ENCODE data around the gene MUC5AC.

The MUC5AC gene

DNA sequence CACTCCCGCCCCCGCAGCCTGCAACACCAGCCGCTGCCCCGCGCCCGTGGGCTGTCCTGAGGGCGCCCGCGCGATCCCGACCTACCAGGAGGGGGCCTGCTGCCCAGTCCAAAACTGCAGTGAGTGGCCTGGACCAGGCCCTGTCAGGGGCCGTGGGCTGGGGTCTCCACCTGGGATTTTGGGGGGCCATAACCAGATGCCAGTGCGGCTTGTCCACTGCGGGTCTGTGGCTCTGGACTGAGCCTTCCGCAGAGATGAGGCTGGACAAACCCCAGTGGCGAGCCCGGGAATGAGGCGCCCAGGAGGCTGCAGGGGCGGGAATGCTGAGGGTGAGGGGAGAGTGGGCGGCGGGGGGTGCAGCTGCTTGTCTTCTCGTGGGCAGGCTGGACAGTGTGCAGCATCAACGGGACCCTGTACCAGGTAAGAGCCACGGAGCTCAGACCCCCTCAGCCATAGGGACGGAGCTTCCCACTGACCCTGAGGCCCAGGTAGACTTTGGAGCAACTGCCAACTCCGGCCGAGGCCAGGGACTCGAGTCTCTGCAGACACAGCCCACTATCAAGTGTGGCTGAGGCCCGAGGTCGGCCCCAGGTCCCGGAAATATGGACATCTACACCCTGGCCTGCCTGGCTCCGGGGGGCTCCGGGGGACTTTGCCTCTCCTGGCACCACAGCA is 40.3 kb downstream of the MUC5AC start:
- DNase-seq = no peak

DNA sequence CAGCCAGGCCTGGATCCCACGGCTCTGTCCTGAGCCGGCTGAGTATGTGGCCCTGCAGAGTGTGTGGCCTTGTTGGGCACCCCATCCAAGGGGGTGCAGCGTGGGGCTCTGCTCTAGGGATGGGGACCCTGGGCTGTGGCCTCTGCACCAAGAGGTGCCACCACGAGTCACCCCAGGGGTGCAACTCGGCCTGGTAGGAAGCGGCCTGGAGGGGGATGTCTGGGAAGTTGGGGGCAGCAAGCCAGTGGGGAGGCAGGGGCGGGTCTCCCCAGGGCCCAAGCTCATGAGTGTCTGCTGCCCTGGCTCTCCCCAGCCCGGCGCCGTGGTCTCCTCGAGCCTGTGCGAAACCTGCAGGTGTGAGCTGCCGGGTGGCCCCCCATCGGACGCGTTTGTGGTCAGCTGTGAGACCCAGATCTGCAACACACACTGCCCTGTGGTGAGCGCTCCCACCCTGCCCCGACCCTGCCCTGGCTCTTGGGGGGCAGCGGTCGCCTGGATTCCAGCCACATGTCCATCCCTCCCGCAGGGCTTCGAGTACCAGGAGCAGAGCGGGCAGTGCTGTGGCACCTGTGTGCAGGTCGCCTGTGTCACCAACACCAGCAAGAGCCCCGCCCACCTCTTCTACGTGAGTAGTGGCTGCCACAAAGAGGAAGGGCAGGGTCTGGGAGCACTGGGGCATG is 40.9 kb downstream of the MUC5AC start:
- DNase-seq = no peak

DNA sequence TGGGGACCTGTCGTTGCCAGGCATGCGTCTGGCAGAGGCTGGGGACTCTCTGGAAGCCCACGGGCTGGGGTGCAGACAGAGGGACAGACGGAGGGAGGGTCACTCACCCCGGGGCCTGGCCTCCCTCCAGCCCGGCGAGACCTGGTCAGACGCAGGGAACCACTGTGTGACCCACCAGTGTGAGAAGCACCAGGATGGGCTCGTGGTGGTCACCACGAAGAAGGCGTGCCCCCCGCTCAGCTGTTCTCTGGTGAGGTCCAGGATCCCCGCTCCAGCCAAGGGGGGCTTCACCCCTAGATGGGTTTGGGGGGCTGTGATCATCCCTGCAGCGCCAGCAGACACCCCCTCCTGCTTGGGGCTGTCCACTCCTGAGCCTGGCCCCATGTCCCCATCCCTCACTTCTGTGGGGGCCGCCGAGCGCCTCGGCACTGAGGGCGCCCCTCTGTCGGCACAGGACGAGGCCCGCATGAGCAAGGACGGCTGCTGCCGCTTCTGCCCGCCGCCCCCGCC is 41.5 kb downstream of the MUC5AC start:
- no peak for DNase-seq

- no peak for DNase-seq
Measured at GRCh38 chr11:1199751-1200610, 42.2 kb downstream of the MUC5AC start.

DNA sequence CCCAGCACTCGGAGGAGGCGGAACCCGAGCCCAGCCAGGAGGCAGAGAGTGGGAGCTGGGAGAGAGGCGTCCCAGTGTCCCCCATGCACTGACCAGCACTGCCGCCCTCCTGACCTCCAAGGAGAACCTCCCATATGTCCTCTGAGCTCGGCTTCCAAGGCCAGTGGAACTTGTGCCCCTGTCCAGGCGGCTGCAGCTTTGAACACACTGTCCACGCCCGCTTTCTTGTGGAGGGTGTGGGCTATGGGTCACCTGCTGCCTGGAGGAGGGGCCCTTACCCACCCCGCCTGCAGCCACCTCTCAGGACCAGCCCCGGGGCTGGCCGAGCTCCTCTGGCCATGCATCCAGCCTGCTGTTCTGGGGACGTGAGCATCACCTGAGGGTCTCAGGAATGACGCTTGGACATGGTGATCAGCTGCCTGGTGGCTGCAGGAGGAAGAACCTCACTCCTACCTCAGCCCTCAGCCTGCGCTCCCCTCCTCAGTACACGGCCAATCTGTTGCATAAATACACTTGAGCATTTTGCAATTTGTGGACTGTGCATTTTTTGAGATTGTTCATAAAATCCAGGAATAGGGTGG is 42.9 kb downstream of the MUC5AC start:
- DNase-seq = no peak

- no peak for DNase-seq
Measured at GRCh38 chr11:1201395-1202153, 43.8 kb downstream of the MUC5AC start.

GRCh38 chr11:1202154-1202775 is 44.5 kb downstream of the MUC5AC start:
- peak; percentile 40 for DNase-seq

DNA sequence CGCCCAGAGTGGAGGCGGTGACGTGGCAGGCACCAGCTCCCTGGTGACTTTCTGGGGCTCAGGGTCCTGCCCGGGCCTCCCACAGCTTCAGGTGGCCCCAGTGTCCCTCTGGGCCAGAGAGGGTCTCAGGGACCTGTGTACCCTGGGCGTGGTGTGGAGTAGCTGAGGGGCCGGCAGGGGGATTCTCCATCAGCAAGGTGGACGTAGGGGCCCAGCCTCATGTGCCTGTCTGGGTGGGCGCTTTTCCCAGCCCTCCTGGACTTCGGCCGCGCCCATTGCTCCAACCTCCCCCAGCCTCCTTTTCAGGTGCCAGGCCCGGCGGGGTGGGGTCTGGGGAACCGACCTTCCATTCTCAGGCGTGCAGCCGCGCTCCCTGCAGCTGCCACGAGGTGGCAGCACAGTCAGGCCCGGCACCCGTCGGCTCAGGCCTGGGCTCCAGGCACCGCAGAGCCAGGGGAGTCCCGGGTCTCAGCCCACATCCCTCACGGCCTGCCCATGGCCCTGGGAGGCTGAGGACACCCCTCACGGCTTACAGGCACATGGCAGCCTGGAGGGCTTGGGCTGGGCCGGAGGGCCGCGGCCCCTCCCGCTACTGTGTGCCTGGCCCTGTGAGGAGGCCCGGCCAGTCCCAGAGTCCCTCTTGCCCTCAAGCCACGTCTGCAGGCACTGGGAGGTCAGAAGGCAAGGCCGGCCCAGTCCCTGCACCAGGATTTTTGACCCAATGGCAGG is 45.2 kb downstream of the MUC5AC start:
- peak; percentile 67 for DNase-seq

DNA sequence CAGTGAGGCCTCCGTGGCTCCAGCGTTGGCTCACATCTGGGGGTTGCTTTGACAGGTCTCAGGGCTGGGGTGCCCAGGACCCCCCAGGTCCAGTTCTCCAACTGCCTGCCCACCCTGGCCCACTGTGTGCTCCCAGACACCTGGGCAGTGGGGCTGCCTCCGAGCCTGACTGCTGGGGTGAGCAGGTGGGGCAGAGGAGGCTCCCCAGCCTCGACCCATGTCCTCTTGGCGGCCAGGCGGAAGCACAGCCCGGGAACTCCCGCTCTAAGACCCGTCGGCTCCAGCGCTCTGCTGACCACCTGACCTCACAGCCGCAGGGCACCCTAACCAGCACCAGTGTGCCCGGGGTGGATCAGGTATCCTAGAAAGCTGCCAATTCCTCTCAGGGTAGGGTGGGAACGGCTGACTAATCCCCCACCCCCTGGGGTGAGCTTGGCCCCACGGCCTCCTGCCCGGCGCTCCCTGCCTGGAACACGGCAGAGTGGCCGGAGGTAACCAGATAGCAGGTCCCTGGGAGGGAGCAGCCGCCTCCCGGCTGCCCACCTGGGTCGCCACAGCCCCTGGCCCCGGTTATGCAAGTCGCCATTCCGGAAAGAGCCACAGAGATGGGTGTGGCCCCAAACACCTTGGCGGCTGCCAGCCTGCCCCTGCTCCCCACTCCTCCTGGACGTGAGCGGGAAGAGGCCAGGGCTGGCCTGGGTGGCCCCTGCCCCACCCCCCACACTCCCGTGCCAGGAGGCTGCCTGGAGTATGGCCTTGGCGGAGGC is 45.9 kb downstream of the MUC5AC start:
- DNase-seq = no peak

DNA sequence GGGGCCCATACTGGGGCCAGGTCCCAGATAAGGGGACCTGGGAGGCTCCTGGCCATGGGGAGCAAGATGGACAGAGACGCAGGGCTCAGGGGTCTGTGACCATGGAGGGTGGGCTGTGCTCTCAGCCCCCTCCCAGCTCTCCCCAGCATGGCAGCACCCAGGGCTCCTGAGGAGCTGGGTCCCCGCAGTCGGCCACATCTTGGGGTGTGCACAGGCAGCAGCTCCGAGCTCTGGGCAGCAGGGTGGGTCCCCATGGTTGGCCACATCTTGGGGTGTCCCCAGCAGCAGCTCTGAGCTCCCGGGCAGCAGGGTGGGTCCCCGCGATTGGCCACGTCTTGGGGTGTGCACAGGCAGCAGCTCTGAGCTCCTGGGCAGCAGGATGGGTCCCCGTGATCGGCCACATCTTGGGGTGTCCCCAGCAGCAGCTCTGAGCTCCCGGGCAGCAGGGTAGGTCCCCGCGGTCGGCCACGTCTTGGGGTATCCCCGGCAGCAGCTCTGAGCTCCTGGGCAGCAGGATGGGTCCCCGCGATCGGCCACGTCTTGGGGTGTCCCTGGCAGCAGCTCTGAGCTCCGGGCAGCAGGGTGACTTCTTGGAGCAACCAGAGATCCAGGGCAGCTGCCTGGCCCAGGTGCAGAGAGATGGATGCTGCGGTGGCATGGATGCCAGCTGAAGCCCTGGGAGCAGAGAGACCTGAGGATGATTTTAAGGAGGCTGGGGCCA is 46.8 kb downstream of the MUC5AC start:
- no peak for DNase-seq

DNA sequence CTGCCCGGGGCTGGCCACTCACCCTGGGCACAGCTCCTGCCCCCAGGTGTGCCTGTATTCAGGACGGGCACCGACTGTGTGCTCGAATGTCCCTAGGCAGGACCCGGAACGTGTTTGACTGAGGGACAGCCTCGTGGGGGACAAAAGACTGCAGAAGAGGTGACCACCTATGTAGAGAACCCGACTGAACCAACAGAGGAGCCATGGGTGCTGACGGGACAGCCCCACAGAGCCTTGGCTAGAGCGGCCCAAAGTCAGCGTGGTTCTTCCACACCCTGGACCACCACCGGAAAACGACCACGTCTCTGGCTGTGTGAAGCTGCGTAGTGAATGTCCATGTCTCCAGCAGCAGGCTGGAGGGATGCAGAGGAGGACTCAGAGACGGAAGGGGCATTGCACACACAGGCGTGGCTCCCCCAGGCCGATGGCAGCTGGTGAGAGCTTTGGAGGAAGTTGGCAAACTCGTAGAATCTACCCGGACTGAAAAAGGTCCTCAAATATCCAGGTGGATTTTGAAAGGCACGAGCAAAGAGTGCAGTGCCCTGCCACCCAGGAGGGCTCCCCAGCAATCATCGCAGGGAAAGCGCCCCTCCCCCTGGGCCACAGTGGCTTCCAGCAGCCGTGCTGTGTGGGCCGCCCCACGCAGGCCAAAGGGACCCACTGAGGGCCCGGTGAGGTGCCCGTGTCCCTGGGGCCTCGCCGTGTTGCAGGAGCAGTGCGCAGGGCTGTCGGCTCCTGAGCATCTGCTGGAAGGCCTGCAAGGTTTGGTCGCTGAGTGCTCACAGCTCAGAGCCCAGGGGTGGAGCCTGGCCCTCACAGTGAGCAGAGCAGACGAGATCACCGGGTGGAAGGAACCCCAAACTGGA is 47.6 kb downstream of the MUC5AC start:
- no peak for DNase-seq

DNA sequence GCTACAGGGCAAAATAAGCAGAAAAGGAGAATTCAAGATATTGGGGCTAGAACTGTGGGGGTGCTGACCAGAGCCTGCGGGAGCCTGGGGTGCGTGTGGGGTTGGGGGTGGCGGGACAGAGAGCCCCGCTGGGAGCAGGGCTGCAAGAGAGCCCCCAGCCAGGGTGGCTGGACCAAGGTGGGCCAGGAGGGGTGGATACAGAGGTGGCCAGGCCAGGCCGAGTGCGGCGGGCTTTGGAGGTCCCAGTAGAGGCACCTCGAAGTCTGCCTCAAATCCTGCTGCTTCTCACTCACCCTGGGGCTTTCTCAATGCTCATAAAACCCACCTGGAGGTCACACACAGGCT is 48.2 kb downstream of the MUC5AC start:
- DNase-seq = no peak

DNA sequence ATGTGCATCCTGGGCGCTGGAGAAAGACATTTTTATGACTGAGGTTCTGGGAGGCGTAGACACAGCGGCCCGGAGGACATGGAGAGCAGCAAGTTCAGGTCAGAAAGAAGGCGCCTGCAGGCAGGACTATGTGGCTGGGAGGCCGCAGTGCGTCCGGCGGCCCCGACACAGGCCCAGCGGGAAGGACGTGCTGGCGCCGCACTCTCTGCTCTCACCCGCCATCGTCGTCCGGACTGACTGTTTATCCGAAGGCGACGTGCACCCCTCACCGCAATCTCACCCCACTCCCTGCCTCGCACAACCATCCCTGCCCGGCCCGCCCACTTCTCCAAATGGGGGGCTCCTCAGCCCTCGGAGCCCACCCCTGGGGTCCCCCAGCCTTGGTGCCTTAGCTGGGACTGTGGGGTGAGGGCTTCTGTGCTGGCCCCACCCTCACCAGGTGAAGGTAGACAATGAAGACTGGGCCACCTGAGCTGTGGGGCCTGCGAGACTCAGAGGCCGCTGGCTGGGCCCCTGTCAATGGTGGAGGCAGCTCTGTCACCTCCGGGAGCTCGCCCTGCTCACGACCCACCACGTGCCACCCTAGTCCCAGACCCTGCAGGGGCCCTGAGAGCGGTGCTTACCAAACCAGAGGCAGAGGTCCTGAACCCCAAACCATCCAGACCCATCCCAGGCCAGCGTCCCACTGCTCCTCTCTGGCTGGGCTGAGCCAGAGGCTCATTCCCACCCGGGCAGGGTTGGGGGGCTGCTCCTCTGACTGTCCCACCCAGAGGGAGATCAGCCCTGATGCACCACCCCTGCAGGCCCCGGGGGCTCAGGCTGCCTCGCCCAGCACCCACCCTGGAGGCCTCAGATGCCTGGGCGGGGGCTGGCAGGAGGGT is 48.9 kb downstream of the MUC5AC start:
- DNase-seq = no peak

DNA sequence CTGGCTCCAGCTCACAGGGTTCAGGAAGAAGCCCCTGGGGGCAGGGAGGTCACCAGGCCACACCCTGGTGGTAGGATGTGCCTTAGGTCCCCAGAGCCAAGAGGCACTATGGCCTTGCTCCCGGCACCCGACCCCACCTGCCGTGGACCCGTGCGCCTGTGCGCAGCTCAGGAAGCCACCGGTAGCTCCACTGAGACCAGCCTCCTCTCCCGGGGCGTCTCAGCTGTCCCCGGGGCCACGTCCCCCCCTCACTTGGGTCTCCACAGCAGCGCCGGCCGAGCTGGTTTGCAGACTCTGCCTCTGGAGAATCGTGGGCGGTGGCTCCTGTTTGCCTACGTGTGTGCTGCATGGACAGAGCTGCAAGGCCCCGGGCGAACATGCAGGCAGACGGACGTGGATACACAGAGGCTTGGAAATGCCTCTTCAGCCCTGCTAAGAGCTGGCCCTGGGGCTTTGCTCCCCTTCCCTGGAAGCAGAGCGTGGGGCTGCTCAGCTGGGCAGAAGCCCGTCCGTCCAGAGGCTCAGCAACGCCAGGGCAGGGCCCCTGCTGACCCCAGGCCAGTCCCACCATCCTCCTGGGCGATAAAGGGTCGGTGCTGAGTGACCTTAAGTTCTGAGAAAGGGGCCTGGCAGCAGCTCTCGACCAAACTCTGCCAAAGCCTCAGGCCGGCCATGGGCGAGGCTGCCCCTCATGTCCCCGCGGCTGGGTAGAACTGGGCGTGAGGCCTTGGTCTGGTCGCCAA is 49.8 kb downstream of the MUC5AC start:
- DNase-seq = no peak

GRCh38 chr11:1208144-1208393 is 50.3 kb downstream of the MUC5AC start:
- no peak for DNase-seq

GRCh38 chr11:1208394-1209261 is 50.9 kb downstream of the MUC5AC start:
- DNase-seq = no peak

All from hematopoietic multipotent progenitor cell treated with erythropoietin and hydrocortisone succinate and interleukin-3 and kit ligand, for 6 days (in vitro differentiated cells).